ENCODE measurements around the gene MEPE.

MEPE gene

GRCh38 chr4:87840149-87840548 is 7.4 kb downstream of the MEPE start:
- DNase-seq (ENCODE audit: low read depth), result no peak

- DNase-seq (ENCODE audit: low read depth), result no peak
These were observed 11.2 kb downstream of the MEPE start for GRCh38 chr4:87843936-87844335.

- DNase-seq (ENCODE audit: low read depth), result no peak
These were observed 11.7 kb downstream of the MEPE start for GRCh38 chr4:87844452-87844851.

- DNase-seq (ENCODE audit: low read depth), result no peak
These were observed 13.5 kb downstream of the MEPE start for GRCh38 chr4:87846226-87846625.

GRCh38 chr4:87848622-87849351 is 16.0 kb downstream of the MEPE start:
- no peak for DNase-seq (ENCODE audit: low read depth)

GRCh38 chr4:87849612-87850011 is 16.8 kb downstream of the MEPE start:
- no peak for DNase-seq (ENCODE audit: low read depth)

GRCh38 chr4:87851332-87851731 is 18.6 kb downstream of the MEPE start:
- no peak for DNase-seq (ENCODE audit: low read depth)

GRCh38 chr4:87851953-87852352 is 19.2 kb downstream of the MEPE start:
- DNase-seq (ENCODE audit: low read depth), result no peak

GRCh38 chr4:87853108-87853507 is 20.3 kb downstream of the MEPE start:
- DNase-seq (ENCODE audit: low read depth), result no peak

- no peak for DNase-seq (ENCODE audit: low read depth)
These were observed 21.1 kb downstream of the MEPE start for GRCh38 chr4:87853891-87854290.

- DNase-seq (ENCODE audit: low read depth), result no peak
These were observed 22.8 kb downstream of the MEPE start for GRCh38 chr4:87855559-87855958.

GRCh38 chr4:87856816-87857215 is 24.0 kb downstream of the MEPE start:
- DNase-seq (ENCODE audit: low read depth), result no peak

GRCh38 chr4:87857789-87858188 is 25.0 kb downstream of the MEPE start:
- DNase-seq (ENCODE audit: low read depth), result no peak

- no peak for DNase-seq (ENCODE audit: low read depth)
These were observed 29.5 kb downstream of the MEPE start for GRCh38 chr4:87862236-87862635.

- no peak for DNase-seq (ENCODE audit: low read depth)
These were observed 30.7 kb downstream of the MEPE start for GRCh38 chr4:87863486-87863885.

GRCh38 chr4:87864321-87864720 is 31.6 kb downstream of the MEPE start:
- no peak for DNase-seq (ENCODE audit: low read depth)

- no peak for DNase-seq (ENCODE audit: low read depth)
These were observed 32.5 kb downstream of the MEPE start for GRCh38 chr4:87865288-87865687.

GRCh38 chr4:87865960-87866598 is 33.3 kb downstream of the MEPE start:
- no peak for DNase-seq (ENCODE audit: low read depth)

GRCh38 chr4:87868522-87868921 is 35.8 kb downstream of the MEPE start:
- no peak for DNase-seq (ENCODE audit: low read depth)

- no peak for DNase-seq (ENCODE audit: low read depth)
These were observed 39.3 kb downstream of the MEPE start for GRCh38 chr4:87872028-87872427.

GRCh38 chr4:87875191-87875590 is 42.4 kb downstream of the MEPE start:
- no peak for DNase-seq (ENCODE audit: low read depth)

- no peak for DNase-seq (ENCODE audit: low read depth)
These were observed 47.3 kb downstream of the MEPE start for GRCh38 chr4:87880106-87880505.

- DNase-seq (ENCODE audit: low read depth), result no peak
These were observed 48.3 kb downstream of the MEPE start for GRCh38 chr4:87881115-87881514.

- DNase-seq (ENCODE audit: low read depth), result no peak
These were observed 49.6 kb downstream of the MEPE start for GRCh38 chr4:87882321-87882720.

All from stimulated activated CD8-positive, alpha-beta memory T cell treated with anti-CD3 and anti-CD28 coated beads, Interleukin-7, amount 100 ng/mL, for 24 hours (primary cell).